ENCODE data around the gene TM4SF18. TPM values are rescaled to one million over a fixed set of nuclear protein-coding genes. Genes with fewer than 3 reads are reported as not detected.

Gene TM4SF18
- total and polyA plus RNA-seq, 11 donors: 4.5 to 19.9 (median 8.9) TPM

DNA sequence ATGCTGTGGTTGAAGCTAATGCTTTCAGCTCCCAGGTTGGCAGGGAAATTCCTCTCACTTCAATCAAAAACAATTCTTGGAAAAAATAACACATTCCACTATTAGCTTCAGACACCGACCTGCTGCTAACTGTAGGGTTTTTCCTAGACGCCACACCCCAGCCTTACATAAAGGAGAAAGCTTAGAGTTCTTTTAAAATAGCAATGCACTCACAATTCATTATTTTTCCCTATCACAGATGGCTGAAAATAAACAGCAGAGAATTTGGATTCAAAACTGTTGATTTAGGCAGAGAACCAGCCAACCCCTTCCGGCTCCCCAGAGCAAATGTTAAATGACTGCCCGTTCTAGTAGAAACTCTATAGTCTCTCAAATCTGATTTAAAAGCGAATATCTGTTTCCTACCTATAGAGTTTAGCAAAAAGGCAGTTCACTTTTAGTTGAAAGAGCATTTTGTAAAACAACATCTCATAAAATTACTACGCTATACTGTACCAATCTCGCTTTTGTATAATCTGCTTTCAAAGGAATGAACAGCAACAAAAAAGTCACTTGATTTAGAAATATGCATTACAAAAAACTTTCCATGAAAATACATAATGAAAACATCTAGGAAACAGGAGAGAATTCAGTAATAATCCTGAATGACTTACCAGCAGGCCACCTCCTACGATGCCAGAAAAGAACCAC is 43.4 kb upstream of the TM4SF18 start:
- peaks cover 0 to 48% (median 18%) of the 10 kb centered on the region in 12 donors for H3K4me1 ChIP-seq
- DNase-seq (peak in 1 of 5 donors; percentile 30), ATAC-seq (peak; percentile 36 to 63 (median 49))
- intact Hi-C loops (cut with DNase I): loop anchor here in 5 of 10 donors (5.0 kb wide), 2 partner anchors 35 to 45 kb away; partner anchors contain the start of gene TM4SF18 (in 1 of the 5)
- H3K9me3 ChIP-seq: no peaks in the 10 kb centered on the region
- peaks cover 0 to 37% (median 22%) of the 10 kb centered on the region in 9 donors for H3K36me3 ChIP-seq
- no peak for TF ChIP-seq POLR2A (IDR thresholded peaks at IDR 0.05)
- TF ChIP-seq, protein P1, sequence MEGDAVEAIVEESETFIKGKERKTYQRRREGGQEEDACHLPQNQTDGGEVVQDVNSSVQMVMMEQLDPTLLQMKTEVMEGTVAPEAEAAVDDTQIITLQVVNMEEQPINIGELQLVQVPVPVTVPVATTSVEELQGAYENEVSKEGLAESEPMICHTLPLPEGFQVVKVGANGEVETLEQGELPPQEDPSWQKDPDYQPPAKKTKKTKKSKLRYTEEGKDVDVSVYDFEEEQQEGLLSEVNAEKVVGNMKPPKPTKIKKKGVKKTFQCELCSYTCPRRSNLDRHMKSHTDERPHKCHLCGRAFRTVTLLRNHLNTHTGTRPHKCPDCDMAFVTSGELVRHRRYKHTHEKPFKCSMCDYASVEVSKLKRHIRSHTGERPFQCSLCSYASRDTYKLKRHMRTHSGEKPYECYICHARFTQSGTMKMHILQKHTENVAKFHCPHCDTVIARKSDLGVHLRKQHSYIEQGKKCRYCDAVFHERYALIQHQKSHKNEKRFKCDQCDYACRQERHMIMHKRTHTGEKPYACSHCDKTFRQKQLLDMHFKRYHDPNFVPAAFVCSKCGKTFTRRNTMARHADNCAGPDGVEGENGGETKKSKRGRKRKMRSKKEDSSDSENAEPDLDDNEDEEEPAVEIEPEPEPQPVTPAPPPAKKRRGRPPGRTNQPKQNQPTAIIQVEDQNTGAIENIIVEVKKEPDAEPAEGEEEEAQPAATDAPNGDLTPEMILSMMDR (IDR thresholded peaks at IDR 0.05): no peak
- H3K4me3 ChIP-seq: peak overlapping the region; percentile 40 to 73 (median 60)
- no peaks in the 10 kb centered on the region for H3K27me3 ChIP-seq
- 42 to 55% (median 48%) methylated on average over 8 of the region's 8 CpGs for WGBS, 4 donors
- H3K27ac ChIP-seq: peak overlapping the region; percentile 71 to 90 (median 84)

DNA sequence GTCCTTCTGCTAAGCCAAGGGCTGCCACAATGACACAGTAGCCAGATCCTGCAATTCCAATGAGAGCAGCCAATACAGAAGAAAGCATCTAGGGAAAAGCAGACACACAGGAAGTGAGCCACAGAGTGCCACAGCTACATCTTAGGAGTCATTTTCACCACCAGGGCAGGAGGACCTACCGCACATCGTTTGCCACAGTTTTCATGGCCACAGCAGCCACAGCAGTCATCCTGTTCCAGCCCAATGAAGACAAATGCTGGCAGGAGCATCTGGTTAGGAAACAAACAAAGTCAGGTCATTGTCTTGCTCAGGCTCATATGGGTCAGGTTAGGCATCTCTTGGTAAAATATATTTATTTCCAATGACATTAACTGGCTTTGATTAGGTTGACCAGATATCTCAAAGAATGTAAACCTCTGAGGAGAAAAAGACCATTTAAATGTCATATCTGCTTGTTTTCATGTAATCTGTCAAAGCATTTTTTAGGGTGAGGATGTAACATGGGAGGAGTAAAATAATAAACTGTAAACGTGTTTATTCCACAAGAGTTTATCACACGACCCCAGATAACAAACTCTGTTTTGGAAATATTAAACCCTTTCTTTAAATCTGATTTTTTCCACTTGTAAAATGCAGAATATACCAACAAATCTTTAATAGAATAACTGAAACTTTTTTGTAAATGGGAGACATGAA is 42.2 kb upstream of the TM4SF18 start:
- TF ChIP-seq, protein P1 (IDR thresholded peaks at IDR 0.05): no peak
- no peak for TF ChIP-seq POLR2A (IDR thresholded peaks at IDR 0.05)
- no peaks in the 10 kb centered on the region for H3K27me3 ChIP-seq
- intact Hi-C loops (cut with DNase I): loop anchor here in 5 of 10 donors (5.0 kb wide), 2 partner anchors 33 to 43 kb away; partner anchors contain the start of gene TM4SF18 (in 1 of the 5)
- H3K4me1 ChIP-seq: peaks cover 0 to 60% (median 27%) of the 10 kb centered on the region in 12 donors
- ATAC-seq (no peak), DNase-seq (no peak)
- peak overlapping the region; percentile 71 to 90 (median 84) for H3K27ac ChIP-seq
- WGBS, 4 donors: 51 to 62% (median 53%) methylated on average over 4 of the region's 4 CpGs
- H3K9me3 ChIP-seq: no peaks in the 10 kb centered on the region
- peak overlapping the region; percentile 40 to 73 (median 60) for H3K4me3 ChIP-seq
- peaks cover 0 to 49% (median 29%) of the 10 kb centered on the region in 9 donors for H3K36me3 ChIP-seq

DNA sequence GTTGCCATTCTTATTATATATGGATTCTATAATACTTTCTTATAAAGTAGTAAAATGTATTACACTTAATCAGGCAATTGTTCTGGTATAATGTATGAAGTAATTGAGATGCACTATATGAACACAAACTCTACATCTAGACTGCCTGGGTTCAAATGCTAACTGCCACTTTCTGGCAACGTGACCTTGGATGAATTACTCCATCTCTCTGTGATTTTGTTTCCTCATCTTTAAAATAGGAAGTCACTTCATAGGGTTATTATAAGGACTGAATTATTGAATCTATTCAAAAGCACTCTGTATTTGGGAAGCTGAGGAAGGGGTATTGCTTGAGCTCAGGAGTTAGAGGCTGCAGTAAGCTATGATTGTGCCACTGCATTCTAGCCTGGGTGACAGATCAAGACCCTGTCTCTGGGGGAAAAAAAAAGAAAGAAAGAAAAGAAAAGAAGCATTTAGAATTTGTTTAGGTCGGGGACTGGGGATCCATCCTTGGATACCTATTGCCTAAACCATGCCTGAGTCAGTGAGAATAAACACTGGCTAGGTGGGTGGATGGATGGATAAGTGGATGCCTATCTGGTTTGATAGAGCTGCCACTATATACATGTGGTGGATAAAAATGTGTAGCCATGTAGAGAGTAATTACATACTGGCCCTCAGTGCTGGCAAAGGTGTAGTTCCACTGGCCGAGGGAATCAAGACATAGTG is 41.5 kb upstream of the TM4SF18 start:
- Histone ChIP-seq H3K36me3 (peaks cover 0 to 56% (median 30%) of the 10 kb centered on the region in 9 donors), H3K4me3 (peak overlapping the region; percentile 40 to 73 (median 60)), H3K9me3 (no peaks in the 10 kb centered on the region), H3K27ac (peak overlapping the region; percentile 71 to 90 (median 84)), H3K27me3 (no peaks in the 10 kb centered on the region), H3K4me1 (peaks cover 0 to 67% (median 30%) of the 10 kb centered on the region in 12 donors)
- TF ChIP-seq POLR2A (IDR thresholded peaks at IDR 0.05): no peak
- TF ChIP-seq, protein P1 (IDR thresholded peaks at IDR 0.05): no peak
- ATAC-seq (no peak), DNase-seq (no peak)
- intact Hi-C loops (cut with DNase I): loop anchor here in 5 of 10 donors (5.0 kb wide), 2 partner anchors 33 to 43 kb away; partner anchors contain the start of gene TM4SF18 (in 1 of the 5)
- 56 to 71% (median 67%) methylated on average over 3 of the region's 3 CpGs for WGBS, 4 donors
